Keratinocyte (primary cell): Measurements from ENCODE around the gene OXCT1. TPM values are rescaled to one million over a fixed set of nuclear protein-coding genes. Genes with fewer than 3 reads are reported as not detected.

Experiments used
- DNase-seq: peaks from one replicate; pipeline ENCODE4 v3.0.0-alpha.2; 2011; ENCODE audit warnings: low read depth, missing footprints, low spot score
- FAIRE-seq: peaks from 2 replicates; lab custom pipeline; 2011; peaks lifted over from hg19 to GRCh38; lab: Jason Lieb, UNC
- H2AFZ ChIP-seq: 2 replicates; pipeline ENCODE4 v1.6.0; 2012; ENCODE audit warnings: low read length, control low read depth, inconsistent platforms; ENCODE audit not compliant: control insufficient read depth
- H3K27ac ChIP-seq: 2 replicates; pipeline ENCODE4 v1.5.1; 2011; ENCODE audit warnings: low read length; ENCODE audit not compliant: control insufficient read depth, insufficient read depth
- H3K27me3 ChIP-seq: 3 replicates; pipeline ENCODE4 v1.6.0; 2011; ENCODE audit warnings: low read length; ENCODE audit not compliant: control insufficient read depth, insufficient read depth; ENCODE audit errors: extremely low read depth
- H3K36me3 ChIP-seq, 2 experiments: 2 replicates in 1 of 2; 3 replicates in 1 of 2; pipeline ENCODE4 v1.5.1; 2011; ENCODE audit warnings: low read length in 2 of 2, mild to moderate bottlenecking in 1 of 2; ENCODE audit not compliant: control insufficient read depth in 2 of 2, insufficient read depth in 2 of 2; ENCODE audit errors: extremely low read depth in 1 of 2
- H3K4me1 ChIP-seq: 3 replicates; pipeline ENCODE4 v1.5.1; 2011; ENCODE audit warnings: low read length; ENCODE audit not compliant: control insufficient read depth, insufficient read depth; ENCODE audit errors: extremely low read depth
- H3K4me2 ChIP-seq: 3 replicates; pipeline ENCODE4 v1.6.0; 2011; ENCODE audit warnings: low read depth, low read length; ENCODE audit not compliant: control insufficient read depth, insufficient read depth; ENCODE audit errors: extremely low read depth
- H3K4me3 ChIP-seq, 3 experiments: fragments of 200-600 bp in 1 of 3; sonication (generic) in 1 of 3; 2 replicates in 2 of 3; 3 replicates in 1 of 3; pipeline ENCODE4 v1.5.1; 2011 to 2016; ENCODE audit warnings: low read length in 3 of 3, mild to moderate bottlenecking in 3 of 3, control low read depth in 2 of 3, inconsistent platforms in 1 of 3, low read depth in 1 of 3, mixed read lengths in 1 of 3, mixed run types in 1 of 3, moderate library complexity in 1 of 3; ENCODE audit not compliant: control insufficient read depth in 2 of 3, insufficient read depth in 2 of 3; ENCODE audit errors: extremely low read depth in 1 of 3
- H3K79me2 ChIP-seq: 2 replicates; pipeline ENCODE4 v1.6.0; 2012; ENCODE audit warnings: low read length; ENCODE audit not compliant: control insufficient read depth, insufficient read depth
- H3K9ac ChIP-seq: 3 replicates; pipeline ENCODE4 v1.6.0; 2011; ENCODE audit warnings: low read length; ENCODE audit not compliant: control insufficient read depth, insufficient read depth; ENCODE audit errors: extremely low read depth
- H3K9me1 ChIP-seq: 3 replicates; pipeline ENCODE4 v1.6.0; 2011; ENCODE audit warnings: low read length; ENCODE audit not compliant: control insufficient read depth, insufficient read depth; ENCODE audit errors: extremely low read depth
- H3K9me3 ChIP-seq: 2 replicates; pipeline ENCODE4 v1.5.1; 2012; ENCODE audit warnings: low read depth, low read length; ENCODE audit not compliant: control insufficient read depth
- H4K20me1 ChIP-seq: 3 replicates; pipeline ENCODE4 v1.6.0; 2011; ENCODE audit warnings: low read length; ENCODE audit not compliant: control insufficient read depth, insufficient read depth; ENCODE audit errors: extremely low read depth
- EZH2 ChIP-seq: IDR thresholded peaks from one replicate; pipeline ENCODE4 v1.6.1; 2012; ENCODE audit warnings: inconsistent platforms, mild to moderate bottlenecking, low read length, moderate library complexity
- dilution Hi-C: fragments of 300-500 bp; cut with MboI; formaldehyde crosslinking; loops from one replicate; pipeline ENCODE4 v1.7.0; 2020; ENCODE audit warnings: low sequenced_read_pairs; ENCODE audit not compliant: extremely low pct_ligation_motif_present
- polyA plus RNA-seq, 5 experiments: library from polyadenylated mRNA; depleted of rRNA in 3 of 5; stranded (reverse) in 3 of 5; stranded (forward) in 1 of 5; unstranded in 1 of 5; fragments of >200 nt; gene quantifications; 1 replicate in 1 of 5; 2 replicates in 3 of 5; 3 replicates in 1 of 5; pipeline versions ENCODE4 v1.2.1 to v1.2.3, GENCODE V29; 2011 to 2012; ENCODE audit warnings: missing spikeins in 2 of 5, low read depth in 1 of 5, low replicate concordance in 1 of 5
- TF ChIP-seq, protein P1 (sequence below), 3 experiments: IDR thresholded peaks in 1 of 3; conservative IDR thresholded peaks in 1 of 3; optimal IDR thresholded peaks in 1 of 3; 2 replicates in 2 of 3; 3 replicates in 1 of 3; pipeline versions ENCODE3 to v1.5.1; 2011; ENCODE audit warnings: low read length in 3 of 3, mild to moderate bottlenecking in 3 of 3, moderate library complexity in 2 of 3, control low read depth in 1 of 3, inconsistent platforms in 1 of 3; ENCODE audit not compliant: insufficient read depth in 2 of 3; ENCODE audit errors: extremely low read depth in 1 of 3

The OXCT1 gene
- polyA plus RNA-seq, 1 donor (not counting 4 experiments of a cell fraction or from before 2014, with no cell fraction given): 34.0 TPM

DNA sequence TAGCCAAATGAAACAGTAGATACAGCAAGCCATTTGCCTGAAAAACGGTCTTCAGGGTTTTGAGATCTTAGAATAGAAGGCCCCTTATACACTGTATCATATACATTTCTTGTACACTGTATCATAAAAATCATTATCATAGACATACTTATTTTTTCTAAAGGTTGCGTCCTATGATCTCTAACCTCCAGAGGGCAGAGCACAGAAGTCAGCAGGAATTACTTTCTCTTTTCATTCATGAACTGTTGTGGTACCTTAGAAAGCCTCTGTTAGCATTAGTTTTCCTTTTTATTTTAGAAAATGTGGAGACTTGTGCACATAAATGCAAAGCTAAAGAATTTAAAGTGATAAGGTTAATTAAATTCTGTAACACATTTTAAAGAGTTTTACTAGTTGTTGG, 115.4 kb downstream of the OXCT1 start:
- dilution Hi-C loops: no loop called here
- no peak overlapping the region for H2AFZ ChIP-seq
- H3K9me1 ChIP-seq: no peaks in the 10 kb centered on the region
- no peaks in the 10 kb centered on the region for H3K79me2 ChIP-seq
- DNase-seq (no peak), FAIRE-seq (no peak)
- H3K4me1 ChIP-seq: no peaks in the 10 kb centered on the region
- H4K20me1 ChIP-seq: no peaks in the 10 kb centered on the region
- H3K4me3 ChIP-seq: no peak overlapping the region
- H3K27ac ChIP-seq: no peak overlapping the region
- no peaks in the 10 kb centered on the region for H3K27me3 ChIP-seq
- no peak overlapping the region for H3K4me2 ChIP-seq
- no peaks in the 10 kb centered on the region for H3K9me3 ChIP-seq
- H3K36me3 ChIP-seq: no peaks in the 10 kb centered on the region
- no peak overlapping the region for H3K9ac ChIP-seq
- TF ChIP-seq, protein P1, sequence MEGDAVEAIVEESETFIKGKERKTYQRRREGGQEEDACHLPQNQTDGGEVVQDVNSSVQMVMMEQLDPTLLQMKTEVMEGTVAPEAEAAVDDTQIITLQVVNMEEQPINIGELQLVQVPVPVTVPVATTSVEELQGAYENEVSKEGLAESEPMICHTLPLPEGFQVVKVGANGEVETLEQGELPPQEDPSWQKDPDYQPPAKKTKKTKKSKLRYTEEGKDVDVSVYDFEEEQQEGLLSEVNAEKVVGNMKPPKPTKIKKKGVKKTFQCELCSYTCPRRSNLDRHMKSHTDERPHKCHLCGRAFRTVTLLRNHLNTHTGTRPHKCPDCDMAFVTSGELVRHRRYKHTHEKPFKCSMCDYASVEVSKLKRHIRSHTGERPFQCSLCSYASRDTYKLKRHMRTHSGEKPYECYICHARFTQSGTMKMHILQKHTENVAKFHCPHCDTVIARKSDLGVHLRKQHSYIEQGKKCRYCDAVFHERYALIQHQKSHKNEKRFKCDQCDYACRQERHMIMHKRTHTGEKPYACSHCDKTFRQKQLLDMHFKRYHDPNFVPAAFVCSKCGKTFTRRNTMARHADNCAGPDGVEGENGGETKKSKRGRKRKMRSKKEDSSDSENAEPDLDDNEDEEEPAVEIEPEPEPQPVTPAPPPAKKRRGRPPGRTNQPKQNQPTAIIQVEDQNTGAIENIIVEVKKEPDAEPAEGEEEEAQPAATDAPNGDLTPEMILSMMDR (optimal IDR thresholded peaks at IDR 0.05 in 1 of 3, IDR thresholded peaks at IDR 0.05 in 1 of 3, conservative IDR thresholded peaks at IDR 0.05 in 1 of 3; ENCODE audit: extremely low read depth in 1 of 3, insufficient read depth in 2 of 3, low read length in 3 of 3): no peak
- no peak for TF ChIP-seq EZH2

DNA sequence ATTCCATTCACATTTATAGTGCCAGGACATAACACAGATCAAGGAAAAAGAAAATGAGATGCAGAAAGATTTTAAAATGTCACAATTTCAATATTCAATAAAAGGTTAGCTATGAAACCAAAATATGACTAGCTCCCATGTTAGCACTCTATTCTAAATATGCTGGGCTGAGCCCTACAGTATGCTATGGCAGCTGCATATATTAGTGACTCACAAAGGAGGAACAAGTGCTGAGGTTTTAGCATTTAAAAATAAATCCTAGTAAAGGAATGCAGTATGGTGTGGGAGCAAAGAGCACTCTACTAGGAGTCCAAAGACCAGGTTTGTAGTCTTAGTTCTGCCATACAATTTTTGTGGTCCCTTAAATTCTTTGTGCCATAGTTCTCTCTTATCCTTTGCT, 118.4 kb downstream of the OXCT1 start:
- no peak for FAIRE-seq
- dilution Hi-C loops: no loop called here
- no peaks in the 10 kb centered on the region for H3K9me3 ChIP-seq
- H3K27ac ChIP-seq: no peak overlapping the region
- TF ChIP-seq, protein P1 (optimal IDR thresholded peaks at IDR 0.05 in 1 of 3, IDR thresholded peaks at IDR 0.05 in 1 of 3, conservative IDR thresholded peaks at IDR 0.05 in 1 of 3; ENCODE audit: extremely low read depth in 1 of 3, insufficient read depth in 2 of 3, low read length in 3 of 3): no peak
- no peak for TF ChIP-seq EZH2
- H3K4me3 ChIP-seq: no peak overlapping the region
- no peak overlapping the region for H2AFZ ChIP-seq
- H4K20me1 ChIP-seq: no peaks in the 10 kb centered on the region
- no peaks in the 10 kb centered on the region for H3K36me3 ChIP-seq
- no peaks in the 10 kb centered on the region for H3K4me1 ChIP-seq
- H3K27me3 ChIP-seq: no peaks in the 10 kb centered on the region
- H3K4me2 ChIP-seq: no peak overlapping the region
- no peak overlapping the region for H3K9ac ChIP-seq
- no peak for DNase-seq
- H3K9me1 ChIP-seq: no peaks in the 10 kb centered on the region
- no peaks in the 10 kb centered on the region for H3K79me2 ChIP-seq
